Dendritic cell treated with granulocyte-macrophage colony-stimulating factor and Interleukin-4, amounts not matched to agents 40 ng/mL and 50 ng/mL, for 4 days (primary cell): Measurements from ENCODE around the gene UCKL1.
"Not testable (repeated sequence)": the region's sequence is repeated elsewhere in the genome, so short reads cannot be mapped to it uniquely, and the experiment has no call there.

Source experiments
- H3K27ac Mint-ChIP-seq: one replicate; pipeline ENCODE4 v1.8.0; 2022; ENCODE audit warnings: mild to moderate bottlenecking, mixed read lengths
- H3K27me3 Mint-ChIP-seq: one replicate; pipeline ENCODE4 v1.8.0; 2022; ENCODE audit warnings: mild to moderate bottlenecking, mixed read lengths
- H3K36me3 Mint-ChIP-seq: one replicate; pipeline ENCODE4 v1.8.0; 2022; ENCODE audit warnings: low read depth, mixed read lengths
- H3K4me1 Mint-ChIP-seq: one replicate; pipeline ENCODE4 v1.8.0; 2022; ENCODE audit warnings: low read depth, mixed read lengths
- H3K4me3 Mint-ChIP-seq: one replicate; pipeline ENCODE4 v1.8.0; 2022; ENCODE audit warnings: mild to moderate bottlenecking, moderate library complexity, mixed read lengths
- H3K9me3 Mint-ChIP-seq: one replicate; pipeline ENCODE4 v1.8.0; 2022; ENCODE audit warnings: mixed read lengths
- intact Hi-C: fragments of 100-400 bp; cut with micrococcal nuclease; formaldehyde crosslinking; loops from one replicate; pipeline ENCODE4 v1.15.0; 2022

UCKL1 gene

GRCh38 chr20:63977739-63978276, 21.6 kb upstream of the UCKL1 start:
- H3K27ac Mint-ChIP-seq: peak overlapping the region; percentile 67
- peaks cover 68% of the 10 kb centered on the region for H3K4me1 Mint-ChIP-seq
- no peaks in the 10 kb centered on the region for H3K9me3 Mint-ChIP-seq
- H3K4me3 Mint-ChIP-seq: no peak overlapping the region
- H3K27me3 Mint-ChIP-seq: peaks cover 12% of the 10 kb centered on the region
- intact Hi-C loops: no loop called here
- peaks cover 19% of the 10 kb centered on the region for H3K36me3 Mint-ChIP-seq

GRCh38 chr20:63976980-63977738, 20.9 kb upstream of the UCKL1 start:
- Mint-ChIP-seq H3K9me3 (no peaks in the 10 kb centered on the region), H3K27me3 (peaks cover 16% of the 10 kb centered on the region), H3K4me1 (peaks cover 61% of the 10 kb centered on the region), H3K27ac (no peak overlapping the region), H3K36me3 (peaks cover 12% of the 10 kb centered on the region), H3K4me3 (no peak overlapping the region)
- intact Hi-C loops: no loop called here

- H3K4me3 Mint-ChIP-seq, H3K27ac Mint-ChIP-seq, intact Hi-C loops, H3K9me3 Mint-ChIP-seq: not testable (repeated sequence)
- H3K36me3 Mint-ChIP-seq: peaks cover 12% of the 10 kb centered on the region
- H3K4me1 Mint-ChIP-seq: peaks cover 55% of the 10 kb centered on the region
- peaks cover 16% of the 10 kb centered on the region for H3K27me3 Mint-ChIP-seq
Measured at GRCh38 chr20:63976511-63976910, 20.3 kb upstream of the UCKL1 start.

GRCh38 chr20:63974402-63975200, 18.4 kb upstream of the UCKL1 start:
- Mint-ChIP-seq H3K4me3 (no peak overlapping the region), H3K9me3 (no peaks in the 10 kb centered on the region), H3K27ac (peak overlapping the region; percentile 38), H3K4me1 (peaks cover 41% of the 10 kb centered on the region), H3K36me3 (peaks cover 12% of the 10 kb centered on the region), H3K27me3 (peaks cover 28% of the 10 kb centered on the region)
- intact Hi-C loops: loop anchor here (5.0 kb wide), 3 partner anchors 62 to 537 kb away; partner anchors contain the start of gene PTK6

GRCh38 chr20:63973636-63974401, 17.6 kb upstream of the UCKL1 start:
- Mint-ChIP-seq H3K36me3 (peaks cover 12% of the 10 kb centered on the region), H3K4me1 (peaks cover 43% of the 10 kb centered on the region), H3K4me3 (no peak overlapping the region), H3K27ac (peak overlapping the region; percentile 38), H3K27me3 (peaks cover 30% of the 10 kb centered on the region), H3K9me3 (no peaks in the 10 kb centered on the region)
- intact Hi-C loops: loop anchor here (5.0 kb wide), 3 partner anchors 62 to 537 kb away; partner anchors contain the start of gene PTK6

- Mint-ChIP-seq H3K4me1 (peaks cover 43% of the 10 kb centered on the region), H3K4me3 (no peak overlapping the region), H3K36me3 (peaks cover 12% of the 10 kb centered on the region), H3K9me3 (no peaks in the 10 kb centered on the region), H3K27ac (peak overlapping the region; percentile 38), H3K27me3 (peaks cover 37% of the 10 kb centered on the region)
- intact Hi-C loops: loop anchor here (5.0 kb wide), 3 partner anchors 61 to 536 kb away; partner anchors contain the start of gene PTK6
Measured at GRCh38 chr20:63973160-63973479, 16.9 kb upstream of the UCKL1 start.

- Mint-ChIP-seq H3K27ac (no peak overlapping the region), H3K9me3 (no peaks in the 10 kb centered on the region), H3K4me3 (no peak overlapping the region), H3K4me1 (peaks cover 39% of the 10 kb centered on the region), H3K36me3 (peaks cover 14% of the 10 kb centered on the region), H3K27me3 (peaks cover 38% of the 10 kb centered on the region)
- intact Hi-C loops: loop anchor here (5.0 kb wide), 3 partner anchors 60 to 535 kb away; partner anchors contain the start of gene PTK6
Measured at GRCh38 chr20:63972312-63973159, 16.3 kb upstream of the UCKL1 start.

GRCh38 chr20:63971960-63972311, 15.7 kb upstream of the UCKL1 start:
- peaks cover 33% of the 10 kb centered on the region for H3K4me1 Mint-ChIP-seq
- not testable (repeated sequence) for H3K27ac Mint-ChIP-seq, H3K9me3 Mint-ChIP-seq, H3K4me3 Mint-ChIP-seq
- H3K27me3 Mint-ChIP-seq: peaks cover 38% of the 10 kb centered on the region
- intact Hi-C loops: loop anchor here (5.0 kb wide), 3 partner anchors 60 to 535 kb away; partner anchors contain the start of gene PTK6
- H3K36me3 Mint-ChIP-seq: peaks cover 20% of the 10 kb centered on the region

GRCh38 chr20:63970714-63971431, 14.7 kb upstream of the UCKL1 start:
- H3K4me3 Mint-ChIP-seq: no peak overlapping the region
- H3K9me3 Mint-ChIP-seq: peaks cover 5% of the 10 kb centered on the region
- H3K4me1 Mint-ChIP-seq: peaks cover 24% of the 10 kb centered on the region
- peaks cover 25% of the 10 kb centered on the region for H3K36me3 Mint-ChIP-seq
- peaks cover 33% of the 10 kb centered on the region for H3K27me3 Mint-ChIP-seq
- no peak overlapping the region for H3K27ac Mint-ChIP-seq
- intact Hi-C loops: loop anchor here (5.0 kb wide), 3 partner anchors 59 to 534 kb away; partner anchors contain the start of gene PTK6

- Mint-ChIP-seq H3K27me3 (peaks cover 33% of the 10 kb centered on the region), H3K4me1 (peaks cover 23% of the 10 kb centered on the region), H3K36me3 (peaks cover 22% of the 10 kb centered on the region), H3K27ac (peak within 1 kb of the TSS; percentile 71), H3K9me3 (peaks cover 8% of the 10 kb centered on the region), H3K4me3 (peak within 1 kb of the TSS; percentile 79)
- intact Hi-C loops: loop anchor here (5.0 kb wide), 3 partner anchors 58 to 533 kb away; partner anchors contain the start of gene PTK6
Measured at GRCh38 chr20:63969838-63970713, 13.9 kb upstream of the UCKL1 start, which contains the start of gene ZNF512B. ZNF512B (minus strand) TSS chr20:63969930; CDS start chr20:63967950, 1,980 bp downstream.

GRCh38 chr20:63968928-63969760, 12.9 kb upstream of the UCKL1 start:
- peaks cover 27% of the 10 kb centered on the region for H3K36me3 Mint-ChIP-seq
- intact Hi-C loops: no loop called here
- peak overlapping the region; percentile 79 for H3K4me3 Mint-ChIP-seq
- peaks cover 22% of the 10 kb centered on the region for H3K4me1 Mint-ChIP-seq
- peak overlapping the region; percentile 71 for H3K27ac Mint-ChIP-seq
- peaks cover 33% of the 10 kb centered on the region for H3K27me3 Mint-ChIP-seq
- peaks cover 8% of the 10 kb centered on the region for H3K9me3 Mint-ChIP-seq
